Transverse colon (tissue), 4 donors: ENCODE results near the gene TMEM238L. TPM values are rescaled to one million over a fixed set of nuclear protein-coding genes. Genes with fewer than 3 reads are reported as not detected.

Experiments
- DNase-seq: peaks from one replicate; pipeline ENCODE4 v3.0.0-alpha.2; 2019
- H3K27ac ChIP-seq, 4 donors: fragments of 200-600 bp; sonication (generic); 2 replicates each; pipeline ENCODE4 v1.5.1; 2016 to 2018; ENCODE audit warnings: inconsistent platforms in 4 of 4
- H3K27me3 ChIP-seq: fragments of 200-600 bp; sonication (generic); 2 replicates; pipeline ENCODE4 v1.5.1; 2017; ENCODE audit warnings: inconsistent platforms
- H3K36me3 ChIP-seq, 4 donors: fragments of 200-600 bp; sonication (generic); 2 replicates each; pipeline ENCODE4 v1.5.1; 2017 to 2019; ENCODE audit warnings: inconsistent platforms in 4 of 4
- H3K4me1 ChIP-seq, 4 donors: fragments of 200-600 bp; sonication (generic); 2 replicates each; pipeline ENCODE4 v1.5.1; 2017 to 2020; ENCODE audit warnings: inconsistent platforms in 4 of 4
- H3K4me3 ChIP-seq, 4 donors: fragments of 200-600 bp; sonication (generic); 1 replicate in 1 of 4; 2 replicates in 3 of 4; pipeline versions ENCODE4 v1.5.1 to v1.6.1; 2017 to 2019; ENCODE audit warnings: inconsistent platforms in 4 of 4
- H3K9me3 ChIP-seq, 2 donors: fragments of 200-600 bp; sonication (generic); 2 replicates each; pipeline ENCODE4 v1.5.1; 2017 to 2019; ENCODE audit warnings: inconsistent platforms in 2 of 2
- EP300 ChIP-seq: sonication (generic); formaldehyde crosslinking; IDR thresholded peaks from one replicate; pipeline ENCODE4 v1.6.1; 2017; ENCODE audit warnings: antibody characterized with exemption, low read depth
- POLR2A ChIP-seq: fragments of 450-650 bp; IDR thresholded peaks from one replicate; pipeline ENCODE4 v1.6.1; 2016; ENCODE audit warnings: antibody characterized with exemption, mild to moderate bottlenecking, moderate library complexity
- POLR2AphosphoS5 ChIP-seq, 3 donors: sonication (generic); formaldehyde crosslinking; IDR thresholded peaks; one replicate each; pipeline ENCODE4 v1.6.1; 2016; ENCODE audit warnings: antibody characterized with exemption in 3 of 3
- WGBS, 2 donors: methylation state at CpG; one replicate each; pipeline ENCODE4 v1.1.5; 2018; ENCODE audit warnings: low coverage in 1 of 2; 5-methylcytosine and 5-hydroxymethylcytosine counted together
- in situ Hi-C, 4 donors: fragments of 200-750 bp; cut with MboI; loops; one replicate each; pipeline versions ENCODE4 v1.15.0 to v1.15.1; 2017; ENCODE audit warnings: low sequenced_read_pairs in 3 of 4, low pct_ligation_motif_present in 1 of 4, low pct_unique_long_range_greater_than_20kb in 1 of 4
- intact Hi-C: fragments of 100-400 bp; cut with DNase I; formaldehyde crosslinking; loops from one replicate; pipeline ENCODE4 v1.15.1; 2023; ENCODE audit warnings: low total_unique reads
- small RNA-seq, 4 donors: library from RNA; depleted of rRNA; stranded (forward); fragments of <200 nt; gene quantifications; one replicate each; pipeline ENCODE3, GENCODE V24; 2016
- total RNA-seq, 4 donors: library from RNA; depleted of rRNA; stranded (reverse); fragments of >200 nt; gene quantifications; one replicate each; pipeline ENCODE4 v1.1.0, GENCODE V29; 2016
- TF ChIP-seq, protein P1 (sequence below), 5 experiments: fragments of 200-600 bp in 3 of 5; fragments of 450-650 bp in 2 of 5; sonication (generic) in 3 of 5; IDR thresholded peaks; 1 replicate in 2 of 5; 2 replicates in 3 of 5; pipeline ENCODE4 v1.5.1; 2016 to 2017; ENCODE audit warnings: antibody characterized with exemption in 5 of 5, inconsistent platforms in 3 of 5, mild to moderate bottlenecking in 2 of 5, moderate library complexity in 1 of 5

The TMEM238L gene
- total RNA-seq, 4 donors from 2014 or later: 34.4 to 66.5 (median 42.5) TPM

DNA sequence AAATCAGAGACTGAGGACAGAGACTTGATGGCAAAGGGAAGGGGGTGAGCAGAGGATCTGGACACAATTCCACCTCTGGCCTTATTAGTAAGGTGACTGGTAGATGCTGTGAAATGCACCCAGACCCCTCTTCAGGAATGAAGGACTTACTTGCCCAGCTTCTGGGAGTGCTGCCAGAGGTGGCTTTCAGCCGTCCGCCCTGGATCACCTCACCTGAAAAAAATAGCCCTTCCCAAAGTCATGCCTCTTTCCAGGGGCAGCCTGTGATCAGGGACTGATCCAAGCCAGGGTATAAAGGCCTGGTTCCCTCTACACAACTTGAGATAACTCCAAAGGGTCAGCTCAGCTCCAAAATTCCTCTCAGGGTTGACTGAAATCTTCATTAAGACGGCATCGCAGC lies 53.7 kb downstream of the TMEM238L start:
- TF ChIP-seq POLR2AphosphoS5 (IDR thresholded peaks at IDR 0.05) (no peak), POLR2A (no peak), EP300 (no peak)
- TF ChIP-seq, protein P1, sequence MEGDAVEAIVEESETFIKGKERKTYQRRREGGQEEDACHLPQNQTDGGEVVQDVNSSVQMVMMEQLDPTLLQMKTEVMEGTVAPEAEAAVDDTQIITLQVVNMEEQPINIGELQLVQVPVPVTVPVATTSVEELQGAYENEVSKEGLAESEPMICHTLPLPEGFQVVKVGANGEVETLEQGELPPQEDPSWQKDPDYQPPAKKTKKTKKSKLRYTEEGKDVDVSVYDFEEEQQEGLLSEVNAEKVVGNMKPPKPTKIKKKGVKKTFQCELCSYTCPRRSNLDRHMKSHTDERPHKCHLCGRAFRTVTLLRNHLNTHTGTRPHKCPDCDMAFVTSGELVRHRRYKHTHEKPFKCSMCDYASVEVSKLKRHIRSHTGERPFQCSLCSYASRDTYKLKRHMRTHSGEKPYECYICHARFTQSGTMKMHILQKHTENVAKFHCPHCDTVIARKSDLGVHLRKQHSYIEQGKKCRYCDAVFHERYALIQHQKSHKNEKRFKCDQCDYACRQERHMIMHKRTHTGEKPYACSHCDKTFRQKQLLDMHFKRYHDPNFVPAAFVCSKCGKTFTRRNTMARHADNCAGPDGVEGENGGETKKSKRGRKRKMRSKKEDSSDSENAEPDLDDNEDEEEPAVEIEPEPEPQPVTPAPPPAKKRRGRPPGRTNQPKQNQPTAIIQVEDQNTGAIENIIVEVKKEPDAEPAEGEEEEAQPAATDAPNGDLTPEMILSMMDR (IDR thresholded peaks at IDR 0.05): no peak
- no peaks in the 10 kb centered on the region for H3K9me3 ChIP-seq
- no peak overlapping the region for H3K27ac ChIP-seq
- H3K36me3 ChIP-seq: no peaks in the 10 kb centered on the region
- no peak overlapping the region for H3K4me3 ChIP-seq
- in situ Hi-C loops: loop anchor here in 1 of 4 donors (25.0 kb wide), 1 partner anchor 312 kb away; no protein-coding TSS in a partner anchor
- WGBS, 2 donors: 92 to 98% methylated on average over 2 to 4 of the region's 4 CpGs
- intact Hi-C loops: no loop called here
- no peaks in the 10 kb centered on the region for H3K27me3 ChIP-seq
- no peak for DNase-seq
- H3K4me1 ChIP-seq: peaks cover under 1 to 9% (median 6%) of the 10 kb centered on the region in 4 donors

DNA sequence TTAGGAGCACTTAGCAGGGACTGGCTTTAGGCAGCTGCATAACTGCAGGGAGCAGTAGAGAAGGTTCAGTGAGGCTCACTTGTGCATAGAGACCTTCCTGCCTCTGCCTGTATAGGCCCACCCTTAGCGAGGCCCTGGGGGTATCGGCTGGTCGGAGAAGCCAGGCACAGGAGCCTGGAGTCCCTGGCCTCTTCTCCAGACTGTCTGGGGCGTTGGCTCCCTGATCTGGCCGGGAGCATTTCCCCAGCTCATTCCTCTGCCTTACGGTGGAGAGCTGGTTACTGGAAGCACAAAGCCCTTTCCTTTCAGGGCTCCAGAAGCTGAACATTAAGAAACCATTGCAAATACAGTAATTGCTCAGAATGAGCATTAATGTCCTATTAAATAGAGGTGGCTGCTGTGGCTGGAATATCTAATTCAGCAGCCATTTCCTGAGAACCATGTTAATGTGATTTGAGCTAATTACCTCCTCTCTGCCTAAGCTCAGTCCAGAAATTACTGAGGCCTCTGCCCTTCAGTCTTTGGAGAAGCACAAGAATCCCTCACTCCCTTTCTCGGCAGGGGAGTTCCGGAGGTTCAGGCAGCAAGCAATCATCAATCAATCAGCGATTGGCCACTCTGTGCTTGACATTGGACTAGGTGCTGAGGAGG lies 55.2 kb downstream of the TMEM238L start:
- Histone ChIP-seq H3K27ac (no peak overlapping the region), H3K4me1 (peaks cover 4 to 21% (median 12%) of the 10 kb centered on the region in 4 donors), H3K36me3 (no peaks in the 10 kb centered on the region), H3K27me3 (no peaks in the 10 kb centered on the region), H3K9me3 (no peaks in the 10 kb centered on the region), H3K4me3 (no peak overlapping the region)
- intact Hi-C loops: no loop called here
- in situ Hi-C loops: loop anchor here in 2 of 4 donors (10.0 to 25.0 kb wide), 2 partner anchors 96 to 864 kb away; no protein-coding TSS in a partner anchor
- no peak for DNase-seq
- no peak for TF ChIP-seq POLR2A
- TF ChIP-seq EP300: no peak
- 51% methylated on average over 9 of the region's 9 CpGs; no CpG with 5 or more reads in 1 of the 2 donors for WGBS, 2 donors

DNA sequence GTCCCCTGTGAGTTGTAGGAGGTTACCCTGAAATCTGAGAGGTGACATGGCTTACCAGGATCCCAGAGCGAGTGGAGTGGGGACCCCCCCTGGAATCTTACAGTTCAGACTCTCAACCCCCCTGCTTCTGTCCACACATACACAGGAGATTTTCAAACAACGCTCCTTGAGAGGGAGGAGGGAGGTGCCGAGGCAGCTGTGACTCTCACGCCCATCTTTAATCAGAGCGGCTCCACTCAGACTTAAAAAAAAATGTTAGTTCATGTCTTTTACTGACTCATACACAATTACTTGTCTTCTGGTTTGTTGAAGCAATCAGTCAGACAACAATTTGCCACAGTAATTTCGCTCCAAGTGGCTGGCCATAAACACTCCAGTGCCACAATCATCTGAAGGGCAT lies 58.7 kb downstream of the TMEM238L start:
- H3K27ac ChIP-seq: peak overlapping the region; percentile 14 to 49 (median 41)
- WGBS, 2 donors: 30 to 41% methylated on average over 2 to 6 of the region's 6 CpGs
- no peaks in the 10 kb centered on the region for H3K36me3 ChIP-seq
- DNase-seq: peak; percentile 40
- TF ChIP-seq, protein P1 (IDR thresholded peaks at IDR 0.05): no peak
- no peak for TF ChIP-seq POLR2A
- no peak for TF ChIP-seq EP300
- TF ChIP-seq POLR2AphosphoS5 (IDR thresholded peaks at IDR 0.05): no peak
- H3K4me3 ChIP-seq: no peak overlapping the region
- no peaks in the 10 kb centered on the region for H3K27me3 ChIP-seq
- intact Hi-C loops (no loop called here), in situ Hi-C loops (loop anchor here in 2 of 4 donors (10.0 to 25.0 kb wide), 2 partner anchors 100 to 867 kb away; no protein-coding TSS in a partner anchor)
- H3K9me3 ChIP-seq: no peaks in the 10 kb centered on the region
- peaks cover 4 to 21% (median 12%) of the 10 kb centered on the region in 4 donors for H3K4me1 ChIP-seq

Small RNA genes within 50 kb of the gene (small RNA-seq; reads per million reads assigned to genes)
- gene AC015908.2 (0 reads per million in 4 donors), gene TMEM238L (0.28 to 14.9 (median 2.6) reads per million in 4 donors)

Other genes with a start within 250 kb of the TMEM238L start
- gene MYH3, start 146.8 kb downstream of the TMEM238L start, total RNA-seq: 1 to 10 TPM; 2.2 to 6.6 (median 3.6) TPM
- gene SCO1, start 106.6 kb downstream of the TMEM238L start, total RNA-seq: 10 to 100 TPM; 19.1 to 53.5 (median 34.6) TPM
- gene ADPRM, start 106.5 kb downstream of the TMEM238L start, total RNA-seq: 10 to 100 TPM in 1 of 4 donors, 1 to 10 TPM in 3; 2.8 to 16.2 (median 6.1) TPM
- gene TMEM220, start 74.1 kb downstream of the TMEM238L start, total RNA-seq: 10 to 100 TPM in 1 of 4 donors, 1 to 10 TPM in 2, not detected in 1; 2.4 to 18.2 (median 8.1) TPM
- 1 to 10 TPM in 3 of 4 donors, not detected in 1; 2.4 to 6.4 (median 2.5) TPM for gene PIRT, start 34.0 kb upstream of the TMEM238L start, total RNA-seq